ENCODE measurements around the gene CSNK1A1. TPM values are rescaled to one million over a fixed set of nuclear protein-coding genes. Genes with fewer than 3 reads are reported as not detected.
A peak's percentile ranks its signal among the peaks of the same experiment; 100 is the strongest.
"Not testable (repeated sequence)": the region's sequence is repeated elsewhere in the genome, so short reads cannot be mapped to it uniquely, and the experiment has no call there.

CSNK1A1 gene
- 129 TPM for polyA plus RNA-seq
- long read RNA-seq, donor 1, full-length matches to known transcripts: 12 of 22 reads
- long read RNA-seq, donor 1, partial matches to known transcripts: 10 of 22 reads
- long read RNA-seq, donor 1, other reads (novel, unspliced or antisense): 0 of 22 reads
- long read RNA-seq, donor 2, full-length matches to known transcripts: 31 of 51 reads
- long read RNA-seq, donor 2, partial matches to known transcripts: 20 of 51 reads
- long read RNA-seq, donor 2, other reads (novel, unspliced or antisense): 0 of 51 reads
- long read RNA-seq, donor 3, full-length matches to known transcripts: 35 of 59 reads
- long read RNA-seq, donor 3, partial matches to known transcripts: 24 of 59 reads
- long read RNA-seq, donor 3, other reads (novel, unspliced or antisense): 0 of 59 reads
- long read RNA-seq, donor 4: 0 reads
- long read RNA-seq, donor 5, full-length matches to known transcripts: 12 of 19 reads
- long read RNA-seq, donor 5, partial matches to known transcripts: 7 of 19 reads
- long read RNA-seq, donor 5, other reads (novel, unspliced or antisense): 0 of 19 reads
- long read RNA-seq, donor 6, full-length matches to known transcripts: 19 of 34 reads
- long read RNA-seq, donor 6, partial matches to known transcripts: 15 of 34 reads
- long read RNA-seq, donor 6, other reads (novel, unspliced or antisense): 0 of 34 reads
- long read RNA-seq, donor 7, full-length matches to known transcripts: 15 of 21 reads
- long read RNA-seq, donor 7, partial matches to known transcripts: 6 of 21 reads
- long read RNA-seq, donor 7, other reads (novel, unspliced or antisense): 0 of 21 reads
- long read RNA-seq, donor 8, full-length matches to known transcripts: 33 of 58 reads
- long read RNA-seq, donor 8, partial matches to known transcripts: 25 of 58 reads
- long read RNA-seq, donor 8, other reads (novel, unspliced or antisense): 0 of 58 reads
- long read RNA-seq, donor 9, full-length matches to known transcripts: 20 of 32 reads
- long read RNA-seq, donor 9, partial matches to known transcripts: 12 of 32 reads
- long read RNA-seq, donor 9, other reads (novel, unspliced or antisense): 0 of 32 reads
- long read RNA-seq, donor 10, full-length matches to known transcripts: 28 of 50 reads
- long read RNA-seq, donor 10, partial matches to known transcripts: 22 of 50 reads
- long read RNA-seq, donor 10, other reads (novel, unspliced or antisense): 0 of 50 reads
- long read RNA-seq, donor 11, full-length matches to known transcripts: 19 of 19 reads
- long read RNA-seq, donor 11, partial matches to known transcripts: 0 of 19 reads
- long read RNA-seq, donor 11, other reads (novel, unspliced or antisense): 0 of 19 reads

DNA sequence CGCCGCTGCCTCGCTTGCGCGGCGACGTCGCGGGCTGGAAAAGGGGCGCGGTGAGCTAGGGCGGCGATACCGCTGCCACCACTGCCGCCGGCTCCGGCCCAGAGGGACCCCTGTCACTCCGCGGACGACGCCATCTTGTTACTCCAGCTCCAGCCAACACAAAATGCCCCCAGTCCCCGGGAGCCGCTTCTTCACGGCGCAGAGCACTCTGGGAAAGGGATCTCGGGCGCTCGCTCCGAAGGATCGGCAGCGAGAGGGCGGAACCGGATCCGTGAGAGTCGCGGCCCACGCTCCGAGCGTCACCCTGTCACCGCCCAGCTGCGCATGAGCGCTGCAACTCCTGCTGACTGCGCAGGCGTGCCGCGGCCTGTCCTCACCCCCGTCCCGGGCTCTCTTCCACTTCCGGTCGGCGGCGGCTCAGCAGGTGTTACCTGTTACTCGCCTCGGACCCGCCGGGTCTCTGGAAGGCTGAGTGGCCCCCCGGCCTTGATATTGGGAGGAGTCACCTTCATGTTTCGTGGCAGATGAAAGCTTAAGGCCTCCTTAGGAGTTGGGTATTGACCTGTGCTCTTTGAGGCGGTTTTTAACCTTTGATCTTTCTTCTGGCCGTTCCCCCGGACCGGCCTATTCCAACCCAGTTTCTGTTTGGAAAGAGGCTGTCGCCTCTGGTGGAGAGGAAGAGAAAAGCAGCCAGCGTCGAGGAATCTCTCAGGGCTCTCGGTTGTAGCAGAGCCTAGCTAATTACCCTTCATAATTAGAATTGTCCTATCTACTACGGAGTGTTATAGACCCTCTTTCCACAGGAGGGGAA, at the start of gene CSNK1A1:
CSNK1A1 (minus strand) TSS at position 213 of the 811 bp plus-strand sequence. CDS start 475 bp downstream, outside the sequence.
- Histone ChIP-seq H3K9me3 (ENCODE audit: control insufficient read depth, low read depth, low read length) (no peaks in the 10 kb centered on the region), H3K4me3 (ENCODE audit: low read length) (peak within 1 kb of the TSS; percentile 99), H3K4me1 (ENCODE audit: control insufficient read depth, insufficient read depth, low read length) (peaks cover 12% of the 10 kb centered on the region), H3K27me3 (ENCODE audit: control insufficient read depth, insufficient read depth, low read length) (no peaks in the 10 kb centered on the region), H3K36me3 (ENCODE audit: control insufficient read depth, insufficient read depth, low read length) (peaks cover 16% of the 10 kb centered on the region), H3K27ac (ENCODE audit: low read length) (peak within 1 kb of the TSS; percentile 94)
- WGBS (ENCODE audit: insufficient coverage, low lambda C conversion rate): no CpG with 5 or more reads among the region's 67 CpGs
- peak; percentile 99 to 100 for DNase-seq

DNA sequence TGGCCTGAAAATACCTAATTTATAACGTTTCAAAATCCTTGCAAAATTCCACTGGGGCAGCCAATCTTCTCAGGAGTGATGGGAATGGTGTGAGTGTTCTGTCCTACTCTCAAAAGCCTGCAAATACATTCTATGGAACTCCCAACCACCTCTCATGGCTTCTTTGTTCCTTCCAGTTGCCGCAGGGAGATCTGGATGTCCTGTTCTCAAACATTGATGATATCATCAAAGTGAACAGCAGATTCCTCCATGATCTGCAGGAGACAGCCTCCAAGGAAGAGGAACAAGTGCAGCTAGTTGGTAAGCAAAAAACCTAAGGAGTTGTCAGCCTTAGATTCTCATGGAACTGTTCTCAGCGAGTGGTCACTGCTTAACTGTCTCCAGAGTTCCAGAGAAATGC, 49.7 kb upstream of the CSNK1A1 start:
- Histone ChIP-seq H3K27ac (ENCODE audit: low read length) (no peak overlapping the region), H3K4me3 (ENCODE audit: low read length) (no peak overlapping the region), H3K27me3 (ENCODE audit: control insufficient read depth, insufficient read depth, low read length) (no peaks in the 10 kb centered on the region), H3K4me1 (ENCODE audit: control insufficient read depth, insufficient read depth, low read length) (peaks cover 20% of the 10 kb centered on the region), H3K36me3 (ENCODE audit: control insufficient read depth, insufficient read depth, low read length) (peaks cover 8% of the 10 kb centered on the region), H3K9me3 (ENCODE audit: control insufficient read depth, low read depth, low read length) (no peaks in the 10 kb centered on the region)
- no peak for DNase-seq
- no CpG with 5 or more reads among the region's 3 CpGs for WGBS (ENCODE audit: insufficient coverage, low lambda C conversion rate)

GRCh38 chr5:149599375-149599774, 48.1 kb upstream of the CSNK1A1 start:
- DNase-seq: no peak
- H3K4me1 ChIP-seq (ENCODE audit: control insufficient read depth, insufficient read depth, low read length): peaks cover 5% of the 10 kb centered on the region
- H3K36me3 ChIP-seq (ENCODE audit: control insufficient read depth, insufficient read depth, low read length): peaks cover 8% of the 10 kb centered on the region
- H3K9me3 ChIP-seq (ENCODE audit: control insufficient read depth, low read depth, low read length): no peaks in the 10 kb centered on the region
- H3K27ac ChIP-seq (ENCODE audit: low read length): no peak overlapping the region
- H3K4me3 ChIP-seq (ENCODE audit: low read length): no peak overlapping the region
- 100% methylated on average over 1 of the region's 4 CpGs for WGBS (ENCODE audit: insufficient coverage, low lambda C conversion rate)
- no peaks in the 10 kb centered on the region for H3K27me3 ChIP-seq (ENCODE audit: control insufficient read depth, insufficient read depth, low read length)

GRCh38 chr5:149598966-149599365, 47.7 kb upstream of the CSNK1A1 start:
- H3K9me3 ChIP-seq (ENCODE audit: control insufficient read depth, low read depth, low read length): no peaks in the 10 kb centered on the region
- H3K27me3 ChIP-seq (ENCODE audit: control insufficient read depth, insufficient read depth, low read length): no peaks in the 10 kb centered on the region
- WGBS (ENCODE audit: insufficient coverage, low lambda C conversion rate): no CpG with 5 or more reads among the region's 3 CpGs
- H3K27ac ChIP-seq (ENCODE audit: low read length): no peak overlapping the region
- H3K4me1 ChIP-seq (ENCODE audit: control insufficient read depth, insufficient read depth, low read length): peaks cover under 1% of the 10 kb centered on the region
- peaks cover 8% of the 10 kb centered on the region for H3K36me3 ChIP-seq (ENCODE audit: control insufficient read depth, insufficient read depth, low read length)
- H3K4me3 ChIP-seq (ENCODE audit: low read length): no peak overlapping the region
- DNase-seq: no peak

GRCh38 chr5:149598234-149598633, 47.0 kb upstream of the CSNK1A1 start:
- H3K4me3 ChIP-seq (ENCODE audit: low read length); H3K27me3 ChIP-seq (ENCODE audit: control insufficient read depth, insufficient read depth, low read length); H3K4me1 ChIP-seq (ENCODE audit: control insufficient read depth, insufficient read depth, low read length); H3K9me3 ChIP-seq (ENCODE audit: control insufficient read depth, low read depth, low read length); H3K36me3 ChIP-seq (ENCODE audit: control insufficient read depth, insufficient read depth, low read length); DNase-seq; H3K27ac ChIP-seq (ENCODE audit: low read length): not testable (repeated sequence)
- WGBS (ENCODE audit: insufficient coverage, low lambda C conversion rate): 100% methylated on average over 1 of the region's 2 CpGs

- Histone ChIP-seq H3K27ac (ENCODE audit: low read length) (no peak overlapping the region), H3K36me3 (ENCODE audit: control insufficient read depth, insufficient read depth, low read length) (peaks cover 8% of the 10 kb centered on the region), H3K4me1 (ENCODE audit: control insufficient read depth, insufficient read depth, low read length) (no peaks in the 10 kb centered on the region), H3K27me3 (ENCODE audit: control insufficient read depth, insufficient read depth, low read length) (no peaks in the 10 kb centered on the region), H3K9me3 (ENCODE audit: control insufficient read depth, low read depth, low read length) (no peaks in the 10 kb centered on the region), H3K4me3 (ENCODE audit: low read length) (no peak overlapping the region)
- no peak for DNase-seq
- 100% methylated on average over 1 of the region's 7 CpGs for WGBS (ENCODE audit: insufficient coverage, low lambda C conversion rate)
Measured at GRCh38 chr5:149597618-149598017, 46.4 kb upstream of the CSNK1A1 start.

- Histone ChIP-seq H3K36me3 (ENCODE audit: control insufficient read depth, insufficient read depth, low read length) (peaks cover 8% of the 10 kb centered on the region), H3K9me3 (ENCODE audit: control insufficient read depth, low read depth, low read length) (no peaks in the 10 kb centered on the region), H3K4me3 (ENCODE audit: low read length) (no peak overlapping the region), H3K4me1 (ENCODE audit: control insufficient read depth, insufficient read depth, low read length) (no peaks in the 10 kb centered on the region), H3K27me3 (ENCODE audit: control insufficient read depth, insufficient read depth, low read length) (no peaks in the 10 kb centered on the region), H3K27ac (ENCODE audit: low read length) (no peak overlapping the region)
- WGBS (ENCODE audit: insufficient coverage, low lambda C conversion rate): no CpG with 5 or more reads among the region's 2 CpGs
- DNase-seq: no peak
Measured at GRCh38 chr5:149596712-149597111, 45.5 kb upstream of the CSNK1A1 start.

- no CpG with 5 or more reads among the region's 3 CpGs for WGBS (ENCODE audit: insufficient coverage, low lambda C conversion rate)
- H3K36me3 ChIP-seq (ENCODE audit: control insufficient read depth, insufficient read depth, low read length); H3K4me1 ChIP-seq (ENCODE audit: control insufficient read depth, insufficient read depth, low read length); H3K9me3 ChIP-seq (ENCODE audit: control insufficient read depth, low read depth, low read length); DNase-seq; H3K27ac ChIP-seq (ENCODE audit: low read length); H3K4me3 ChIP-seq (ENCODE audit: low read length); H3K27me3 ChIP-seq (ENCODE audit: control insufficient read depth, insufficient read depth, low read length): not testable (repeated sequence)
Measured at GRCh38 chr5:149595105-149595504, 43.9 kb upstream of the CSNK1A1 start.

GRCh38 chr5:149594206-149594895, 43.1 kb upstream of the CSNK1A1 start:
- DNase-seq: no peak
- H3K36me3 ChIP-seq (ENCODE audit: control insufficient read depth, insufficient read depth, low read length): peaks cover 3% of the 10 kb centered on the region
- WGBS (ENCODE audit: insufficient coverage, low lambda C conversion rate): 75% methylated on average over 1 of the region's 5 CpGs

More at GRCh38 chr5:149594206-149594895, 43.1 kb upstream of the CSNK1A1 start:
- H3K4me3 ChIP-seq (ENCODE audit: low read length): no peak overlapping the region
- no peak overlapping the region for H3K27ac ChIP-seq (ENCODE audit: low read length)
- H3K27me3 ChIP-seq (ENCODE audit: control insufficient read depth, insufficient read depth, low read length): no peaks in the 10 kb centered on the region
- H3K4me1 ChIP-seq (ENCODE audit: control insufficient read depth, insufficient read depth, low read length): no peaks in the 10 kb centered on the region
- H3K9me3 ChIP-seq (ENCODE audit: control insufficient read depth, low read depth, low read length): no peaks in the 10 kb centered on the region

Measured in large intestine (tissue), 12 donors.